ENCODE results near the gene ATP8B1. TPM values are rescaled to one million over a fixed set of nuclear protein-coding genes. Genes with fewer than 3 reads are reported as not detected.

ATP8B1 gene
- total and polyA plus RNA-seq, 10 donors, result 1.0 to 22.0 (median 12.7) TPM

GRCh38 chr18:57812126-57812477, 9.0 kb upstream of the ATP8B1 start:
- Histone ChIP-seq H3K4me1 (peaks cover 0 to 8% (median 3%) of the 10 kb centered on the region in 6 donors), H3K9me3 (peaks cover 0 to 28% (median 23%) of the 10 kb centered on the region in 8 donors), H3K36me3 (no peaks in the 10 kb centered on the region), H3K4me3 (no peak overlapping the region), H3K27me3 (replicated peaks in 1 of 7) (no peaks in the 10 kb centered on the region), H3K27ac (no peak overlapping the region)
- intact Hi-C loops (cut with DNase I; ENCODE audit: low total_unique reads), result no loop called here
- TF ChIP-seq POLR2AphosphoS5 (IDR thresholded peaks at IDR 0.05) (no peak), POLR2A (IDR thresholded peaks at IDR 0.05) (no peak), CTCF (IDR thresholded peaks at IDR 0.05 in 8 of 11, conservative IDR thresholded peaks at IDR 0.05 in 3 of 11) (no peak)
- DNase-seq, result no peak

- peaks cover 0 to 28% (median 23%) of the 10 kb centered on the region in 8 donors for H3K9me3 ChIP-seq
- H3K27me3 ChIP-seq (replicated peaks in 1 of 7), result no peaks in the 10 kb centered on the region
- H3K27ac ChIP-seq, result no peak overlapping the region
- intact Hi-C loops (cut with DNase I; ENCODE audit: low total_unique reads), result no loop called here
- no peak overlapping the region for H3K4me3 ChIP-seq
- H3K4me1 ChIP-seq, result peaks cover 0 to 13% (median 7%) of the 10 kb centered on the region in 6 donors
- TF ChIP-seq CTCF (IDR thresholded peaks at IDR 0.05 in 8 of 11, conservative IDR thresholded peaks at IDR 0.05 in 3 of 11), result no peak
- no peak for TF ChIP-seq POLR2A (IDR thresholded peaks at IDR 0.05)
- TF ChIP-seq POLR2AphosphoS5 (IDR thresholded peaks at IDR 0.05), result no peak
- no peak for DNase-seq
- H3K36me3 ChIP-seq, result no peaks in the 10 kb centered on the region
- WGBS, 5 donors, result 74 to 98% (median 95%) methylated on average over 4 of the region's 4 CpGs
These were observed 8.5 kb upstream of the ATP8B1 start for GRCh38 chr18:57811477-57812125.

DNA sequence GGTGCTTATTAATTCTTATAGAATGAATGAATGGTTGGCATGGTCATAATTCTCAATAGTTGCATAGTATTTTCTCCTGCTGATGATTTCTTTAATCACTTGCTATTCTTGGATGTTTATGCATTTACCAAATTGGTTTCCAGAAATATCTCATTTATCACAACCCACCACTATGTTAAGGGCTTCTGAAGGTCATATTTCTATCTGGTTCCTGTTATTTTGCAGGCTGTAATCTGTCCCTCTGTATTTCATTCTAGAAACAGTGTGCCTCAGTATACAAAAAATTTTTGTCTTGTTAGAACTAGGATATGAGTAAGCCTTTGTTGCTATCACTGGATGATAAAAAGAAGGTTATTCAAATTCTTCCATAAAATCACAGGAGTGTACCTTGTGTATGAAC, 6.1 kb upstream of the ATP8B1 start:
- intact Hi-C loops (cut with DNase I; ENCODE audit: low total_unique reads), result no loop called here
- H3K4me3 ChIP-seq, result no peak overlapping the region

More for the DNA sequence above, 6.1 kb upstream of the ATP8B1 start:
- TF ChIP-seq POLR2AphosphoS5 (IDR thresholded peaks at IDR 0.05) (no peak), CTCF (IDR thresholded peaks at IDR 0.05 in 8 of 11, conservative IDR thresholded peaks at IDR 0.05 in 3 of 11) (no peak), POLR2A (IDR thresholded peaks at IDR 0.05) (no peak)
- H3K9me3 ChIP-seq, result peaks cover 0 to 28% (median 23%) of the 10 kb centered on the region in 8 donors
- no peaks in the 10 kb centered on the region for H3K36me3 ChIP-seq
- peak overlapping the region in 2 of 8 donors; percentile 1 to 19 for H3K27ac ChIP-seq
- DNase-seq, result no peak
- peaks cover 0 to 18% (median 7%) of the 10 kb centered on the region in 6 donors for H3K4me1 ChIP-seq
- H3K27me3 ChIP-seq (replicated peaks in 1 of 7), result peaks cover 0 to 10% (median 0%) of the 10 kb centered on the region in 7 donors

Data from spleen (tissue), 11 donors.